Activated CD8-positive, alpha-beta memory T cell treated with anti-CD3 and anti-CD28 coated beads for 36 hours (primary cell): ENCODE data around the gene MVB12B. TPM values are rescaled to one million over a fixed set of nuclear protein-coding genes. Genes with fewer than 3 reads are reported as not detected.

Experiments
- CTCF ChIA-PET: fragments of 350-600 bp; sonication (Branson Sonifier 250); formaldehyde crosslinking; loops from one replicate; lab custom pipeline; 2021; ENCODE audit warnings: antibody characterized with exemption; lab: Charles Lee
- POLR2A ChIA-PET: fragments of 350-600 bp; sonication (Branson Sonifier 250); formaldehyde crosslinking; loops from one replicate; lab custom pipeline; 2021; ENCODE audit warnings: antibody characterized with exemption; lab: Charles Lee
- total RNA-seq, 2 experiments: library from RNA; stranded (reverse); gene quantifications; one replicate each; pipeline ENCODE4 v1.2.3, GENCODE V29; 2021

MVB12B gene
- total RNA-seq, 2 experiments from 2014 or later, result 7.5 to 7.8 TPM

GRCh38 chr9:126507318-126508109, 180.9 kb downstream of the MVB12B start:
- CTCF ChIA-PET, result interaction anchor here (1.1 to 3.4 kb wide), 3 partner anchors 8 to 51 kb away, joined by 3 to 22 read pairs (median 6); no protein-coding TSS in a partner anchor
- POLR2A ChIA-PET, result no interaction called here

- CTCF ChIA-PET, result interaction anchor here (0.7 to 3.4 kb wide), 4 partner anchors 8 to 50 kb away, joined by 3 to 22 read pairs (median 4); no protein-coding TSS in a partner anchor
- POLR2A ChIA-PET, result no interaction called here
Observed at GRCh38 chr9:126508171-126508591, 181.6 kb downstream of the MVB12B start.

GRCh38 chr9:126508928-126509327, 182.3 kb downstream of the MVB12B start:
- POLR2A ChIA-PET, result no interaction called here
- CTCF ChIA-PET, result interaction anchor here (0.7 to 3.4 kb wide), 4 partner anchors 9 to 49 kb away, joined by 3 to 22 read pairs (median 4); no protein-coding TSS in a partner anchor

- ChIA-PET CTCF (interaction anchor here (0.6 to 0.7 kb wide), 2 partner anchors 10 to 14 kb away, joined by 3 to 4 read pairs; no protein-coding TSS in a partner anchor), POLR2A (no interaction called here)
Observed at GRCh38 chr9:126509718-126510117, 183.1 kb downstream of the MVB12B start.

- CTCF ChIA-PET, result interaction anchor here (9.9 kb wide), 1 partner anchor 10 kb away, joined by 55 read pairs; no protein-coding TSS in a partner anchor
- POLR2A ChIA-PET, result no interaction called here
Observed at GRCh38 chr9:126510564-126510963, 183.9 kb downstream of the MVB12B start.

- ChIA-PET CTCF (interaction anchor here (0.6 to 9.9 kb wide), 4 partner anchors 11 to 251 kb away, joined by 3 to 55 read pairs (median 4); no protein-coding TSS in a partner anchor), POLR2A (no interaction called here)
Observed at GRCh38 chr9:126511411-126511810, 184.8 kb downstream of the MVB12B start.

GRCh38 chr9:126513159-126514036, 186.8 kb downstream of the MVB12B start:
- ChIA-PET CTCF (interaction anchor here (0.8 to 9.9 kb wide), 9 partner anchors 8 to 43 kb away, joined by 3 to 55 read pairs (median 4); no protein-coding TSS in a partner anchor), POLR2A (no interaction called here)

GRCh38 chr9:126514037-126514821, 187.6 kb downstream of the MVB12B start:
- CTCF ChIA-PET, result interaction anchor here (0.7 to 9.9 kb wide), 10 partner anchors 9 to 116 kb away, joined by 3 to 55 read pairs (median 4); no protein-coding TSS in a partner anchor

GRCh38 chr9:126515001-126515872, 188.6 kb downstream of the MVB12B start:
- POLR2A ChIA-PET, result no interaction called here
- CTCF ChIA-PET, result interaction anchor here (0.7 to 9.9 kb wide), 6 partner anchors 12 to 117 kb away, joined by 3 to 55 read pairs (median 4); no protein-coding TSS in a partner anchor

More at GRCh38 chr9:126514037-126514821, 187.6 kb downstream of the MVB12B start:
- POLR2A ChIA-PET, result no interaction called here

GRCh38 chr9:126515873-126516505, 189.4 kb downstream of the MVB12B start:
- ChIA-PET CTCF (interaction anchor here (0.6 to 9.9 kb wide), 4 partner anchors 15 to 348 kb away, joined by 3 to 55 read pairs (median 23); no protein-coding TSS in a partner anchor), POLR2A (interaction anchor here (1.0 kb wide), 1 partner anchor 45 kb away, joined by 3 read pairs; no protein-coding TSS in a partner anchor)

- CTCF ChIA-PET, result interaction anchor here (0.6 to 9.9 kb wide), 4 partner anchors 16 to 349 kb away, joined by 3 to 55 read pairs (median 23); no protein-coding TSS in a partner anchor
- POLR2A ChIA-PET, result interaction anchor here (1.0 kb wide), 1 partner anchor 46 kb away, joined by 3 read pairs; no protein-coding TSS in a partner anchor
Observed at GRCh38 chr9:126516561-126516935, 189.9 kb downstream of the MVB12B start.

GRCh38 chr9:126516936-126517832, 190.6 kb downstream of the MVB12B start:
- ChIA-PET POLR2A (interaction anchor here (1.0 kb wide), 1 partner anchor 46 kb away, joined by 3 read pairs; no protein-coding TSS in a partner anchor), CTCF (interaction anchor here (0.9 to 9.9 kb wide), 4 partner anchors 17 to 265 kb away, joined by 3 to 55 read pairs (median 23); no protein-coding TSS in a partner anchor)

- ChIA-PET POLR2A (no interaction called here), CTCF (interaction anchor here (1.4 to 9.9 kb wide), 3 partner anchors 17 to 264 kb away, joined by 3 to 55 read pairs (median 43); no protein-coding TSS in a partner anchor)
Observed at GRCh38 chr9:126517833-126518356, 191.3 kb downstream of the MVB12B start.

GRCh38 chr9:126518763-126519162, 192.1 kb downstream of the MVB12B start:
- POLR2A ChIA-PET, result no interaction called here
- CTCF ChIA-PET, result interaction anchor here (6.4 to 9.9 kb wide), 2 partner anchors 18 to 38 kb away, joined by 43 to 55 read pairs; no protein-coding TSS in a partner anchor
